Keratinocyte (primary cell): ENCODE results near the gene TAS2R30. TPM values are rescaled to one million over a fixed set of nuclear protein-coding genes. Genes with fewer than 3 reads are reported as not detected.

Experiments used
- DNase-seq: peaks from one replicate; pipeline ENCODE4 v3.0.0-alpha.2; 2011; ENCODE audit warnings: low read depth, missing footprints, low spot score
- FAIRE-seq: peaks from 2 replicates; lab custom pipeline; 2011; peaks lifted over from hg19 to GRCh38; lab: Jason Lieb, UNC
- H2AFZ ChIP-seq: 2 replicates; pipeline ENCODE4 v1.6.0; 2012; ENCODE audit warnings: low read length, control low read depth, inconsistent platforms; ENCODE audit not compliant: control insufficient read depth
- H3K27ac ChIP-seq: 2 replicates; pipeline ENCODE4 v1.5.1; 2011; ENCODE audit warnings: low read length; ENCODE audit not compliant: control insufficient read depth, insufficient read depth
- H3K27me3 ChIP-seq: 3 replicates; pipeline ENCODE4 v1.6.0; 2011; ENCODE audit warnings: low read length; ENCODE audit not compliant: control insufficient read depth, insufficient read depth; ENCODE audit errors: extremely low read depth
- H3K36me3 ChIP-seq, 2 experiments: 2 replicates in 1 of 2; 3 replicates in 1 of 2; pipeline ENCODE4 v1.5.1; 2011; ENCODE audit warnings: low read length in 2 of 2, mild to moderate bottlenecking in 1 of 2; ENCODE audit not compliant: control insufficient read depth in 2 of 2, insufficient read depth in 2 of 2; ENCODE audit errors: extremely low read depth in 1 of 2
- H3K4me1 ChIP-seq: 3 replicates; pipeline ENCODE4 v1.5.1; 2011; ENCODE audit warnings: low read length; ENCODE audit not compliant: control insufficient read depth, insufficient read depth; ENCODE audit errors: extremely low read depth
- H3K4me2 ChIP-seq: 3 replicates; pipeline ENCODE4 v1.6.0; 2011; ENCODE audit warnings: low read depth, low read length; ENCODE audit not compliant: control insufficient read depth, insufficient read depth; ENCODE audit errors: extremely low read depth
- H3K4me3 ChIP-seq, 3 experiments: fragments of 200-600 bp in 1 of 3; sonication (generic) in 1 of 3; 2 replicates in 2 of 3; 3 replicates in 1 of 3; pipeline ENCODE4 v1.5.1; 2011 to 2016; ENCODE audit warnings: low read length in 3 of 3, mild to moderate bottlenecking in 3 of 3, control low read depth in 2 of 3, inconsistent platforms in 1 of 3, low read depth in 1 of 3, mixed read lengths in 1 of 3, mixed run types in 1 of 3, moderate library complexity in 1 of 3; ENCODE audit not compliant: control insufficient read depth in 2 of 3, insufficient read depth in 2 of 3; ENCODE audit errors: extremely low read depth in 1 of 3
- H3K79me2 ChIP-seq: 2 replicates; pipeline ENCODE4 v1.6.0; 2012; ENCODE audit warnings: low read length; ENCODE audit not compliant: control insufficient read depth, insufficient read depth
- H3K9ac ChIP-seq: 3 replicates; pipeline ENCODE4 v1.6.0; 2011; ENCODE audit warnings: low read length; ENCODE audit not compliant: control insufficient read depth, insufficient read depth; ENCODE audit errors: extremely low read depth
- H3K9me1 ChIP-seq: 3 replicates; pipeline ENCODE4 v1.6.0; 2011; ENCODE audit warnings: low read length; ENCODE audit not compliant: control insufficient read depth, insufficient read depth; ENCODE audit errors: extremely low read depth
- H3K9me3 ChIP-seq: 2 replicates; pipeline ENCODE4 v1.5.1; 2012; ENCODE audit warnings: low read depth, low read length; ENCODE audit not compliant: control insufficient read depth
- H4K20me1 ChIP-seq: 3 replicates; pipeline ENCODE4 v1.6.0; 2011; ENCODE audit warnings: low read length; ENCODE audit not compliant: control insufficient read depth, insufficient read depth; ENCODE audit errors: extremely low read depth
- EZH2 ChIP-seq: IDR thresholded peaks from one replicate; pipeline ENCODE4 v1.6.1; 2012; ENCODE audit warnings: inconsistent platforms, mild to moderate bottlenecking, low read length, moderate library complexity
- dilution Hi-C: fragments of 300-500 bp; cut with MboI; formaldehyde crosslinking; loops from one replicate; pipeline ENCODE4 v1.7.0; 2020; ENCODE audit warnings: low sequenced_read_pairs; ENCODE audit not compliant: extremely low pct_ligation_motif_present
- polyA plus RNA-seq, 5 experiments: library from polyadenylated mRNA; depleted of rRNA in 3 of 5; stranded (reverse) in 3 of 5; stranded (forward) in 1 of 5; unstranded in 1 of 5; fragments of >200 nt; gene quantifications; 1 replicate in 1 of 5; 2 replicates in 3 of 5; 3 replicates in 1 of 5; pipeline versions ENCODE4 v1.2.1 to v1.2.3, GENCODE V29; 2011 to 2012; ENCODE audit warnings: missing spikeins in 2 of 5, low read depth in 1 of 5, low replicate concordance in 1 of 5
- TF ChIP-seq, protein P1 (sequence below), 3 experiments: IDR thresholded peaks in 1 of 3; conservative IDR thresholded peaks in 1 of 3; optimal IDR thresholded peaks in 1 of 3; 2 replicates in 2 of 3; 3 replicates in 1 of 3; pipeline versions ENCODE3 to v1.5.1; 2011; ENCODE audit warnings: low read length in 3 of 3, mild to moderate bottlenecking in 3 of 3, moderate library complexity in 2 of 3, control low read depth in 1 of 3, inconsistent platforms in 1 of 3; ENCODE audit not compliant: insufficient read depth in 2 of 3; ENCODE audit errors: extremely low read depth in 1 of 3

TAS2R30 gene
- polyA plus RNA-seq, 1 donor (not counting 4 experiments of a cell fraction or from before 2014, with no cell fraction given), result 0.18 TPM

DNA sequence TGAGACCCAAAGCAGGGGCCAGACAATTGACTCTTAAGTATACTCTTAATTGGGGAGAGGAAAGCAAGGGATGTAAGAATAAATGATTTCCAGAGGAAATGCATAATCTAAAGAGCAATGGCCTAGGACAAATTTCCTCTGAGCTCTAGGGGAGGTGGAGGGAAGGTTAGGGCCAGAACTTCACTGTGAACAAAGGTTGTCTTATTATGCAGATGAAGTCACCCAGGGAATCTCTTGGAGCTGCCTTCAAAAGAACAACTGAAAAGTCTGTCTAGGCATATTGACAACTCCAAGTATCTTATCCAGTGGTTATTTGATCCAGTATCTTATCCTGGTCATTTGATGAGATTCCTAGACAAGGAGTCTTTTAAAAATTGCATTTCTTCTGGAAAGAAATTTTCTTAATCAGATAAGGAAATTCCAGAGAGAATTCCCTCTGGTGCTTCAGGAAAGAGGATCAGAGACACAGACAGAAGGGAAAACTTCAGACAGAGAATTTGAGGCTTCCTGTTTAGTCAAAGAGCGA lies 20.0 kb upstream of the TAS2R30 start:
- Histone ChIP-seq H4K20me1 (no peaks in the 10 kb centered on the region), H3K27ac (no peak overlapping the region), H2AFZ (no peak overlapping the region), H3K4me1 (no peaks in the 10 kb centered on the region), H3K79me2 (peaks cover 51% of the 10 kb centered on the region), H3K9ac (no peak overlapping the region), H3K4me3 (no peak overlapping the region), H3K4me2 (no peak overlapping the region), H3K9me3 (no peaks in the 10 kb centered on the region), H3K27me3 (no peaks in the 10 kb centered on the region), H3K36me3 (no peaks in the 10 kb centered on the region), H3K9me1 (no peaks in the 10 kb centered on the region)
- dilution Hi-C loops, result no loop called here
- FAIRE-seq (no peak), DNase-seq (no peak)
- TF ChIP-seq EZH2, result no peak
- TF ChIP-seq, protein P1, sequence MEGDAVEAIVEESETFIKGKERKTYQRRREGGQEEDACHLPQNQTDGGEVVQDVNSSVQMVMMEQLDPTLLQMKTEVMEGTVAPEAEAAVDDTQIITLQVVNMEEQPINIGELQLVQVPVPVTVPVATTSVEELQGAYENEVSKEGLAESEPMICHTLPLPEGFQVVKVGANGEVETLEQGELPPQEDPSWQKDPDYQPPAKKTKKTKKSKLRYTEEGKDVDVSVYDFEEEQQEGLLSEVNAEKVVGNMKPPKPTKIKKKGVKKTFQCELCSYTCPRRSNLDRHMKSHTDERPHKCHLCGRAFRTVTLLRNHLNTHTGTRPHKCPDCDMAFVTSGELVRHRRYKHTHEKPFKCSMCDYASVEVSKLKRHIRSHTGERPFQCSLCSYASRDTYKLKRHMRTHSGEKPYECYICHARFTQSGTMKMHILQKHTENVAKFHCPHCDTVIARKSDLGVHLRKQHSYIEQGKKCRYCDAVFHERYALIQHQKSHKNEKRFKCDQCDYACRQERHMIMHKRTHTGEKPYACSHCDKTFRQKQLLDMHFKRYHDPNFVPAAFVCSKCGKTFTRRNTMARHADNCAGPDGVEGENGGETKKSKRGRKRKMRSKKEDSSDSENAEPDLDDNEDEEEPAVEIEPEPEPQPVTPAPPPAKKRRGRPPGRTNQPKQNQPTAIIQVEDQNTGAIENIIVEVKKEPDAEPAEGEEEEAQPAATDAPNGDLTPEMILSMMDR (optimal IDR thresholded peaks at IDR 0.05 in 1 of 3, IDR thresholded peaks at IDR 0.05 in 1 of 3, conservative IDR thresholded peaks at IDR 0.05 in 1 of 3; ENCODE audit: extremely low read depth in 1 of 3, insufficient read depth in 2 of 3, low read length in 3 of 3), result no peak

DNA sequence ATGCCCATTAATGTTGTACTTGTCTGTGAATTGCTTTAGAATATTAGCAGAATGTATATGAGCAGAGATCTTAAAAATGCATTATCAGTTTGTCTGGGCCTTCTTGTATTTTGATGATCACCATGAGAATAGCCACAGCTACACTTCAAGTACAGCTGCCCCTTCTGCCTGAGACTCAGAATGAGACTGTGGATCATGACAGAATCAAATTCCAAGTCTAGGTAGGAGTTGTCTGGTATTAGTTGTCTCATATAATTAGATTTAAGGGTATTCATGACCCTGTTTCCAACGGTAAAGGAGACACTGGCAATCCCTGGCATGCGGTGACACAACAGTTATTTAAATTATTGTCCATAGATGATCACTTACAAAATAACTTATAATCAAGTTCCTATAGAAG lies 18.3 kb upstream of the TAS2R30 start:
- H3K9me3 ChIP-seq, result no peaks in the 10 kb centered on the region
- no peak overlapping the region for H3K4me3 ChIP-seq
- H4K20me1 ChIP-seq, result no peaks in the 10 kb centered on the region
- H3K4me1 ChIP-seq, result no peaks in the 10 kb centered on the region
- FAIRE-seq (no peak), DNase-seq (no peak)
- no peak overlapping the region for H2AFZ ChIP-seq
- dilution Hi-C loops, result no loop called here
- H3K9me1 ChIP-seq, result no peaks in the 10 kb centered on the region
- H3K9ac ChIP-seq, result no peak overlapping the region
- TF ChIP-seq EZH2, result no peak
- TF ChIP-seq, protein P1 (optimal IDR thresholded peaks at IDR 0.05 in 1 of 3, IDR thresholded peaks at IDR 0.05 in 1 of 3, conservative IDR thresholded peaks at IDR 0.05 in 1 of 3; ENCODE audit: extremely low read depth in 1 of 3, insufficient read depth in 2 of 3, low read length in 3 of 3), result no peak
- H3K27ac ChIP-seq, result no peak overlapping the region
- peaks cover 39% of the 10 kb centered on the region for H3K79me2 ChIP-seq
- H3K4me2 ChIP-seq, result no peak overlapping the region
- no peaks in the 10 kb centered on the region for H3K27me3 ChIP-seq
- no peaks in the 10 kb centered on the region for H3K36me3 ChIP-seq
